SH-SY5Y (cell line): ENCODE results near the gene CTNNA3.

Experiments used
- GATA2 ChIP-seq: IDR thresholded peaks from 2 replicates; pipeline ENCODE4 v1.6.1; 2011; ENCODE audit warnings: mild to moderate bottlenecking, low read depth, low read length
- GATA3 ChIP-seq: IDR thresholded peaks from 2 replicates; pipeline ENCODE4 v1.6.1; 2011; ENCODE audit warnings: low read depth, mild to moderate bottlenecking, low read length, moderate library complexity

GRCh38 chr10:67072654-67073053 is 623.3 kb downstream of the CTNNA3 start:
- TF ChIP-seq GATA2 (no peak), GATA3 (no peak)
